Stimulated activated naive CD4-positive, alpha-beta T cell treated with Interleukin-2 at 50 U/mL for 16 hours (primary cell): ENCODE results near the gene MTOR.

Source experiments
- DNase-seq: peaks from one replicate; lab custom pipeline; 2025; lab: John Stamatoyannopoulos, UW

The MTOR gene

DNA sequence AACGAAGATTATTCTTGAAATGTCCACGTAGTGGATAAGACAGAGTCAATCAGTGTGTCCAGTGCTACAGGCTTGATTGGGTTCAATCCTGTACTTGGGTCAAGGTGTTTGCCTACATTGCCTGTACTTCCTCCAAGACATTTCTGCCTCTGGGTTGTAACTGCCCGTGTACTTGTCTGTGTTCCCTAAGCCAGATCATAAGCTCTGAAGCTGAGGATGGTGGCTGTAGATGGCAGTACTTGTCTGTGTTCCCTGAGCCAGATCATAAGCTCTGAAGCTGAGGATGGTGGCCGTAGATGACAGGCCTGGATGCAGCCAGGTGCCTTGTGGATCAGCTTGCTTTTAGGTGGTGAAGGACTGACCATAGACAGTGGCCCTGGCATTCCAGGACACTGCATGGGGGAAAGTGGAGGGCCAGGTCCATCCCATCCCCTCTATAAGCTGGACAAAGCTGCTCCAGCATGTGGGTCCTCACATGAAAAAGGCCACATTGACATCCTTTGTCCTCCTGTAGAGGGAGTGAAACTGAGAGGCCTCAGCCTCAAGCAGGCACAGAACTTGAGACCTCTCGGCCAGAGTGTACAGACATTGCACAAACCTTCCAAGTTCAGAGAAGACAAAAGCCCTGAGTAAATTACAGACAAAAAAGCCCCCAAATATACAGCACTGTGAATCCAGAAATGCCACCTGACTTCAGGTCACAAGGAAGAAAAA lies 200.5 kb downstream of the MTOR start:
- no peak for DNase-seq

DNA sequence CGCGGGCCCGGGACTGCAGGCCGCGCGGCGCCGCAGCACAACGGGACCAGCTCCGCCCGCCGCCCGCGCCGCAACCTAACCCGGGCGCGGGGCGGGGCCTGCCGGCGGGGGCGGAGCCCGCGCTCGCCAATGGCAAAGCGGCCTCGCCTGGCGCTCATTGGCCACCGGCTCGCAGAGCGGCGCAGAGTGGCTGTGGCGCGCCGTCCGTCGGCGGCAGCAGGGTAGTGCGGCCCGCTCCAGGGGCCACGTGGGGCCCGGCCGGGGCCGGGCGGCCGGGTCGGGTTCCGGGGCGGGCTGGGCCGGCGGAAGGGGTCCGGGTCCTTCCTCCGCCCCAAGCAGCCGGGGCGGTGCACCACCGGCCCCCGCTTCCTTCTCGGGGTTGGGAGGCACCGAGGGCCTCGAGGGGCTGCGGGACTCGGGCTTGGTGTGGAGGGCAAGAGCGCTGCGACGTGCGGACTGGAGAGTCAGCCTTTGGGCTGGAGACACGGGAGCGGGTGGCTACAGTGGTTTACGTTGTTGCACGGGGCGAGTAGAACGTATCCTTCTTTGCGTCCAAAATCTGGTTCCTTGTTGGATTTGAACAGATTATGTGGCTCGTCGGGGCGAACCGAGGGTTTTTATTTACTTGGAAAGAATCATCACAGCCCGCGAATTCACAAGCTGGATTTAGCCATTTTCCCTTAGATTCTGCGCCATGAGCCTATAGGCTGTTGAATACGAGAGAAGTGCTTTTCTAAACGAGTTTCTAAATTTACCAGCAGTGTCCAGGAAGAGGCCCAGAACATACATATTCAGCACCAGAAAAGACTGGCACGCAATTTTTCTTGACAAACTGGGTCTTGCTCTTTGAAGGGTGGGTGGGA lies 202.2 kb downstream of the MTOR start, which contains the start of gene SRM:
Gene SRM (minus strand): TSS at position 51 of the 863 bp plus-strand sequence. CDS start 75 bp downstream, outside the sequence.
- DNase-seq: peak; percentile 88

- DNase-seq: peak; percentile 38
These were observed 203.0 kb downstream of the MTOR start for GRCh38 chr1:11059155-11059967.

GRCh38 chr1:11058595-11059154 lies 203.7 kb downstream of the MTOR start:
- no peak for DNase-seq

DNA sequence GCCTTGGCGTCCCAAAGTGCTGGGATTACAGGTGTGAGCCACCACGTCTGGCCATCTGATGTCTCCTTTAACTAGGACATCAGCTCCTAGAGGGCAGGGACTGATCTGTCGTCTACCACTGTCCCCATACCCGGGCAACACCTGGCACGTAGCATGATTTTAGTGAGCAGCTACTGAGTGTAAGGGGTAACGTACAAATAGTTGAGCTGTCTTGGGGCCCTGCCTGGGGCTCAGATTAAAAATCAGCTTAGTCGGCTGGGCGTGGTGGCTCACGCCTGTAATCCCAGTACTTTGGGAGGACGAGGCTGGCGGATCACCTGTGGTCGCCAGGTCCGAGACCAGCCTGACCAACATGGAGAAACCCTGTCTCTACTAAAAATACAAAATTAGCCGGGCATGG lies 204.3 kb downstream of the MTOR start:
- DNase-seq: no peak

DNA sequence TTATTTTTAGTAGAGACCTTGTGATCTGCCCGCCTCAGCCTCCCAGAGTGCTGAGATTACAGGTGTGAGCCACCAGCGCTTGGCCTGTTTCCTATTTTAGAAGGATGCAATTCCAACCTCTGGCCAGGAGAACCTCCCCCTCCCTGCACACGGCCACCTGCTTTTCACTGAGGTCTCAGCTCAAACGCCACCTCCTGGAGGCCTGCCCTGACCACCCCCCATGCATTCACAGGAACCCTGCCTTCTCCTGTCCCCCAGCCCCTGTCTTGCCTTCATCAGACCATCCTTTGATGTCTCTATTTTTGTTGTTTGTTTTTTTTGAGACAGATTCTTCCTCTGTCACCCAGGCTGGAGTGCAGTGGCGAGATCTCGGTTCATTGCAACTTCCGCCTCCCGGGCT lies 204.9 kb downstream of the MTOR start:
- DNase-seq: no peak
